GM15510 (cell line): ENCODE data around the gene USHBP1.

Source experiments
- POLR2A ChIP-seq: IDR thresholded peaks from 3 replicates; pipeline ENCODE4 v1.6.1; 2011; ENCODE audit warnings: borderline replicate concordance; ENCODE audit not compliant: insufficient read length; ENCODE audit errors: extremely low read depth

USHBP1 gene

GRCh38 chr19:17200408-17201079 is 64.0 kb downstream of the USHBP1 start:
- no peak for TF ChIP-seq POLR2A
